Ovary (tissue), 3 donors: Measurements from ENCODE around the gene SHISA3.

Source experiments
- POLR2A ChIP-seq: fragments of 450-650 bp; IDR thresholded peaks from one replicate; pipeline ENCODE4 v1.6.1; 2017; ENCODE audit warnings: antibody characterized with exemption, mild to moderate bottlenecking, moderate library complexity
- TF ChIP-seq, protein P1 (sequence below), 3 donors: fragments of 450-650 bp in 2 of 3; fragments of 200-600 bp in 1 of 3; IDR thresholded peaks; one replicate each; pipeline versions ENCODE4 v1.5.1 to v1.8.0; 2016 to 2022; ENCODE audit warnings: antibody characterized with exemption in 3 of 3, mild to moderate bottlenecking in 1 of 3
- donor health status: DM: no; HTN: no; CAD: no.

DNA sequence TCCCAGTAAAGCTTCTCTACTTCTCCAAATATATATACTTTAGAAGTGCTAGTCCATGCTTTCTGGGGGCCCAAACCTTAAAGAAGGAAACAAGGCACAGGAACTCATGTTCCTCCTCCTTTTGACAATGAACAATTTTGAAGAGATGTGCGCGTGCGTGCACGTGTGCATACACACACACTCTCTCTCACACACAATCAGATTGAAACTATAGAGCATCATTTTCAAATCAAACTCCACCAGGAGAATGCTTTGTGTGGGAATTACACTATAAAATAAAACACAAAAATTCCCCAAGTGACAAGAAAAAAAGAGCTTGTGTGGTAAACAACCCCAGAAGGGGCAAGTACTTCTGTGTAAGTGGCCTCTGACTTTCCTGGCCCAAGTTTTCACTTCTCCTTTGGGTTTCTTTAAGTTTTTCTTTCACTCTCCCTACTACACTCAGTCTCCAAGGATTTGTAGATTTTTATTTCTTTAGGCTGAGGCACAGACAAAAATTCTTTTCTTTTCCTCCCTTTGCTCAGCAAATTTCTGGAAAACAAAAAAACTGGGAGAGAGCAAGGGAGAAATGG is 46.6 kb upstream of the SHISA3 start:
- TF ChIP-seq, protein P1, sequence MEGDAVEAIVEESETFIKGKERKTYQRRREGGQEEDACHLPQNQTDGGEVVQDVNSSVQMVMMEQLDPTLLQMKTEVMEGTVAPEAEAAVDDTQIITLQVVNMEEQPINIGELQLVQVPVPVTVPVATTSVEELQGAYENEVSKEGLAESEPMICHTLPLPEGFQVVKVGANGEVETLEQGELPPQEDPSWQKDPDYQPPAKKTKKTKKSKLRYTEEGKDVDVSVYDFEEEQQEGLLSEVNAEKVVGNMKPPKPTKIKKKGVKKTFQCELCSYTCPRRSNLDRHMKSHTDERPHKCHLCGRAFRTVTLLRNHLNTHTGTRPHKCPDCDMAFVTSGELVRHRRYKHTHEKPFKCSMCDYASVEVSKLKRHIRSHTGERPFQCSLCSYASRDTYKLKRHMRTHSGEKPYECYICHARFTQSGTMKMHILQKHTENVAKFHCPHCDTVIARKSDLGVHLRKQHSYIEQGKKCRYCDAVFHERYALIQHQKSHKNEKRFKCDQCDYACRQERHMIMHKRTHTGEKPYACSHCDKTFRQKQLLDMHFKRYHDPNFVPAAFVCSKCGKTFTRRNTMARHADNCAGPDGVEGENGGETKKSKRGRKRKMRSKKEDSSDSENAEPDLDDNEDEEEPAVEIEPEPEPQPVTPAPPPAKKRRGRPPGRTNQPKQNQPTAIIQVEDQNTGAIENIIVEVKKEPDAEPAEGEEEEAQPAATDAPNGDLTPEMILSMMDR (IDR thresholded peaks at IDR 0.05): no peak
- TF ChIP-seq POLR2A: no peak
